ENCODE measurements around the gene PLCB1. TPM values are rescaled to one million over a fixed set of nuclear protein-coding genes. Genes with fewer than 3 reads are reported as not detected.

Gene PLCB1
- total RNA-seq, 3 donors from 2014 or later: 12.2 to 106 (median 30.5) TPM

GRCh38 chr20:8714206-8714605, 582.1 kb downstream of the PLCB1 start:
- Histone ChIP-seq H3K4me3 (no peak overlapping the region), H3K27me3 (no peaks in the 10 kb centered on the region), H3K4me1 (no peaks in the 10 kb centered on the region), H3K27ac (no peak overlapping the region), H3K9me3 (no peaks in the 10 kb centered on the region), H3K36me3 (no peaks in the 10 kb centered on the region)
- TF ChIP-seq POLR2A (IDR thresholded peaks at IDR 0.05): no peak
- no peak for TF ChIP-seq POLR2AphosphoS5 (IDR thresholded peaks at IDR 0.05)
- TF ChIP-seq CTCF (IDR thresholded peaks at IDR 0.05): no peak
- no peak for DNase-seq (ENCODE audit: low spot score in 2 of 2)
- intact Hi-C loops (cut with DNase I; ENCODE audit: low total_unique reads): no loop called here

GRCh38 chr20:8718279-8718678, 586.2 kb downstream of the PLCB1 start:
- Histone ChIP-seq H3K4me1 (no peaks in the 10 kb centered on the region), H3K9me3 (no peaks in the 10 kb centered on the region), H3K27me3 (no peaks in the 10 kb centered on the region), H3K27ac (peak overlapping the region in 1 of 2 donors; percentile 4), H3K4me3 (no peak overlapping the region), H3K36me3 (no peaks in the 10 kb centered on the region)
- no peak for DNase-seq (ENCODE audit: low spot score in 2 of 2)
- TF ChIP-seq POLR2AphosphoS5 (IDR thresholded peaks at IDR 0.05) (no peak), POLR2A (IDR thresholded peaks at IDR 0.05) (no peak), CTCF (IDR thresholded peaks at IDR 0.05) (no peak)
- intact Hi-C loops (cut with DNase I; ENCODE audit: low total_unique reads): no loop called here

GRCh38 chr20:8720089-8720488, 588.0 kb downstream of the PLCB1 start:
- H3K27ac ChIP-seq: peak overlapping the region; percentile 2 to 10

GRCh38 chr20:8721098-8721497, 589.0 kb downstream of the PLCB1 start:
- H3K36me3 ChIP-seq: no peaks in the 10 kb centered on the region
- no peak for TF ChIP-seq POLR2AphosphoS5 (IDR thresholded peaks at IDR 0.05)
- TF ChIP-seq CTCF (IDR thresholded peaks at IDR 0.05): peak in 2 of 3 donors; percentile 53 to 59
- intact Hi-C loops (cut with DNase I; ENCODE audit: low total_unique reads): loop anchor here (5.0 kb wide), 1 partner anchor 679 kb away; no protein-coding TSS in a partner anchor
- H3K4me1 ChIP-seq: no peaks in the 10 kb centered on the region
- H3K27me3 ChIP-seq: no peaks in the 10 kb centered on the region
- no peak overlapping the region for H3K27ac ChIP-seq
- DNase-seq (ENCODE audit: low spot score in 2 of 2): peak in 1 of 2 donors; percentile 45
- H3K9me3 ChIP-seq: no peaks in the 10 kb centered on the region
- H3K4me3 ChIP-seq: no peak overlapping the region

More at GRCh38 chr20:8720089-8720488, 588.0 kb downstream of the PLCB1 start:
- intact Hi-C loops (cut with DNase I; ENCODE audit: low total_unique reads): loop anchor here (5.0 kb wide), 1 partner anchor 678 kb away; no protein-coding TSS in a partner anchor
- no peaks in the 10 kb centered on the region for H3K27me3 ChIP-seq
- H3K4me1 ChIP-seq: no peaks in the 10 kb centered on the region
- no peak overlapping the region for H3K4me3 ChIP-seq
- no peaks in the 10 kb centered on the region for H3K36me3 ChIP-seq
- DNase-seq (ENCODE audit: low spot score in 2 of 2): no peak
- TF ChIP-seq CTCF (IDR thresholded peaks at IDR 0.05) (no peak), POLR2A (IDR thresholded peaks at IDR 0.05) (no peak), POLR2AphosphoS5 (IDR thresholded peaks at IDR 0.05) (no peak)
- H3K9me3 ChIP-seq: no peaks in the 10 kb centered on the region

- no peak overlapping the region for H3K27ac ChIP-seq
- H3K4me1 ChIP-seq: no peaks in the 10 kb centered on the region
- no peaks in the 10 kb centered on the region for H3K27me3 ChIP-seq
- H3K9me3 ChIP-seq: no peaks in the 10 kb centered on the region
- TF ChIP-seq CTCF (IDR thresholded peaks at IDR 0.05): peak; percentile 52 to 83 (median 82)
- no peak for TF ChIP-seq POLR2A (IDR thresholded peaks at IDR 0.05)
- H3K4me3 ChIP-seq: no peak overlapping the region
- peak in 1 of 2 donors; percentile 27 for DNase-seq (ENCODE audit: low spot score in 2 of 2)
- no peaks in the 10 kb centered on the region for H3K36me3 ChIP-seq
- intact Hi-C loops (cut with DNase I; ENCODE audit: low total_unique reads): loop anchor here (5.0 kb wide), 1 partner anchor 680 kb away; no protein-coding TSS in a partner anchor
Measured at GRCh38 chr20:8722277-8722928, 590.3 kb downstream of the PLCB1 start.

Data from breast epithelium (tissue), 4 donors.